Measurements from ENCODE around the gene CPHXL. TPM values are rescaled to one million over a fixed set of nuclear protein-coding genes. Genes with fewer than 3 reads are reported as not detected.

Gene CPHXL
- total RNA-seq, 2 experiments from 2014 or later: not detected

DNA sequence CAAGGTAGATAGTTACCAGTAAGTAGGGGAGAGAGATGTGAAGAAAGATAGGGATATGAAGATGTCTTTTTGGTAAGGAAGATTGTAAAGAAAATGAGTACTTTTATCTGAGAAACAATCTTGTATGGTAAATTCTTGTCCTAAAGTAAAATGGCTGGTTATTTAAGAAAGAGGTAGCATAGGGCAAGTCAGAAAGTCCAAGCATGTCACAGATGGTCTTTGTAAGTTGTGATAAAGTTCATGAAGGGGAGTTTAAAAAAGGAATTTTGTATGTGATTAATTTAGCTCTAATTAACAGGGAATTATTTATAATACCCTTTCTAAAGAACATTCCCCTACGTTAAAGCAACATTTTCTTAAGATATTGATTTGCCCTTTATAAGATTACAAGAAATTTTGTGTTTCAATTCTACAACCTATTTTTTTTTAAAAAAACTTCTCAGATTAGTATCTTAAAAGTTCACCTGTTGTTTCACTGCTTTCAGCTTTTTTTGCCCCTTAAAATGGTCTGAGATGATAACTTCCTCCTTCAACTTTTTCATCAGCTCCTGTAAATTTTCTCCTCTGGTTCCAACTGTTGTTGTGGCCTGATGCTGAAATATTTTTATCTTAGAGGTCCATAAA, 16.2 kb upstream of the CPHXL start:
- H3K4me3 Mint-ChIP-seq: no peak overlapping the region
- POLR2A ChIA-PET: no interaction called here
- H3K9me3 Mint-ChIP-seq: peaks cover 9% of the 10 kb centered on the region
- DNase-seq (no peak), ATAC-seq (ENCODE audit: low read depth) (no peak)
- H3K36me3 Mint-ChIP-seq: peaks cover 2% of the 10 kb centered on the region
- no peaks in the 10 kb centered on the region for H3K4me1 Mint-ChIP-seq
- H3K27me3 Mint-ChIP-seq: peaks cover 6% of the 10 kb centered on the region
- H3K27ac Mint-ChIP-seq: no peak overlapping the region

GRCh38 chr16:75733305-75734211, 7.3 kb upstream of the CPHXL start:
- H3K9me3 Mint-ChIP-seq: peaks cover 1% of the 10 kb centered on the region
- H3K4me1 Mint-ChIP-seq: no peaks in the 10 kb centered on the region
- no peak overlapping the region for H3K4me3 Mint-ChIP-seq
- H3K36me3 Mint-ChIP-seq: no peaks in the 10 kb centered on the region
- no peak overlapping the region for H3K27ac Mint-ChIP-seq
- H3K27me3 Mint-ChIP-seq: no peaks in the 10 kb centered on the region
- POLR2A ChIA-PET: no interaction called here
- ATAC-seq (ENCODE audit: low read depth): no peak
- DNase-seq: no peak

DNA sequence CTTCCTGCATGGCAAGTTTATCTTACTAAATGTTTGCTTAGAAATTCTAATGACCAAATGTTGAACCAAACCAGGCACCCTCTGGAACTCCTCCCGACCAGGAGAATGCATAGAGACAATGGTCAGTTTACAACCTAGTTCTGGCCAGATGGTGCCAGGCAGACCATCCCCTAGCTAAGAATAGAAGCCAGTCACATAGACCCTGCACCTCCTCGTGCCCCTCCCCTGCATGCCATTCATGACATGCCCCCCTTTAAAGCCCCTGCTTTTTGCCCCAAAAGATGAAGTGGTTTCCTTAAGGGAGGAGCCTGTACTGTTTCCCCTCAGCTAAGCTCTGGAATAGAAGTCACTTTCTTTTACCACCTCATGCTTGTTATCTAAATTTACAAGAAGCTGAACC, 6.6 kb upstream of the CPHXL start:
- no peak overlapping the region for H3K27ac Mint-ChIP-seq

GRCh38 chr16:75727221-75727620, 931 bp upstream of the CPHXL start:
- H3K4me1 Mint-ChIP-seq: no peaks in the 10 kb centered on the region
- no peak overlapping the region for H3K4me3 Mint-ChIP-seq
- H3K36me3 Mint-ChIP-seq: no peaks in the 10 kb centered on the region
- DNase-seq: no peak
- peaks cover 1% of the 10 kb centered on the region for H3K27me3 Mint-ChIP-seq
- no peak for ATAC-seq (ENCODE audit: low read depth)
- no peak overlapping the region for H3K27ac Mint-ChIP-seq
- POLR2A ChIA-PET: no interaction called here
- H3K9me3 Mint-ChIP-seq: no peaks in the 10 kb centered on the region

More for the DNA sequence above, 6.6 kb upstream of the CPHXL start:
- no peak for DNase-seq
- no peak for ATAC-seq (ENCODE audit: low read depth)
- no peaks in the 10 kb centered on the region for H3K4me1 Mint-ChIP-seq
- H3K27me3 Mint-ChIP-seq: no peaks in the 10 kb centered on the region
- POLR2A ChIA-PET: no interaction called here
- peaks cover 1% of the 10 kb centered on the region for H3K9me3 Mint-ChIP-seq
- H3K36me3 Mint-ChIP-seq: no peaks in the 10 kb centered on the region
- no peak overlapping the region for H3K4me3 Mint-ChIP-seq

- POLR2A ChIA-PET: no interaction called here
- peaks cover 2% of the 10 kb centered on the region for H3K27me3 Mint-ChIP-seq
- peaks cover 2% of the 10 kb centered on the region for H3K9me3 Mint-ChIP-seq
- no peak for ATAC-seq (ENCODE audit: low read depth)
- H3K4me1 Mint-ChIP-seq: no peaks in the 10 kb centered on the region
- H3K36me3 Mint-ChIP-seq: no peaks in the 10 kb centered on the region
- H3K27ac Mint-ChIP-seq: no peak overlapping the region
- DNase-seq: no peak
- H3K4me3 Mint-ChIP-seq: no peak overlapping the region
These were observed 7.8 kb downstream of the CPHXL start for GRCh38 chr16:75718452-75718851.

GRCh38 chr16:75714661-75715060, 11.6 kb downstream of the CPHXL start:
- no peaks in the 10 kb centered on the region for H3K27me3 Mint-ChIP-seq
- ATAC-seq (ENCODE audit: low read depth): no peak
- no peak overlapping the region for H3K27ac Mint-ChIP-seq
- H3K4me3 Mint-ChIP-seq: no peak overlapping the region
- no peaks in the 10 kb centered on the region for H3K36me3 Mint-ChIP-seq
- POLR2A ChIA-PET: no interaction called here
- H3K9me3 Mint-ChIP-seq: peaks cover 9% of the 10 kb centered on the region
- H3K4me1 Mint-ChIP-seq: no peaks in the 10 kb centered on the region
- no peak for DNase-seq

- ATAC-seq (ENCODE audit: low read depth) (no peak), DNase-seq (no peak)
- Mint-ChIP-seq H3K27me3 (no peaks in the 10 kb centered on the region), H3K27ac (no peak overlapping the region), H3K36me3 (no peaks in the 10 kb centered on the region), H3K9me3 (peaks cover 9% of the 10 kb centered on the region), H3K4me1 (no peaks in the 10 kb centered on the region), H3K4me3 (no peak overlapping the region)
- POLR2A ChIA-PET: no interaction called here
These were observed 15.9 kb downstream of the CPHXL start for GRCh38 chr16:75710344-75710743.

GRCh38 chr16:75703306-75703705, 23.0 kb downstream of the CPHXL start:
- Mint-ChIP-seq H3K27me3 (peaks cover 3% of the 10 kb centered on the region), H3K9me3 (no peaks in the 10 kb centered on the region), H3K4me1 (no peaks in the 10 kb centered on the region), H3K4me3 (no peak overlapping the region), H3K27ac (no peak overlapping the region), H3K36me3 (no peaks in the 10 kb centered on the region)
- POLR2A ChIA-PET: no interaction called here
- ATAC-seq (ENCODE audit: low read depth) (no peak), DNase-seq (no peak)

DNA sequence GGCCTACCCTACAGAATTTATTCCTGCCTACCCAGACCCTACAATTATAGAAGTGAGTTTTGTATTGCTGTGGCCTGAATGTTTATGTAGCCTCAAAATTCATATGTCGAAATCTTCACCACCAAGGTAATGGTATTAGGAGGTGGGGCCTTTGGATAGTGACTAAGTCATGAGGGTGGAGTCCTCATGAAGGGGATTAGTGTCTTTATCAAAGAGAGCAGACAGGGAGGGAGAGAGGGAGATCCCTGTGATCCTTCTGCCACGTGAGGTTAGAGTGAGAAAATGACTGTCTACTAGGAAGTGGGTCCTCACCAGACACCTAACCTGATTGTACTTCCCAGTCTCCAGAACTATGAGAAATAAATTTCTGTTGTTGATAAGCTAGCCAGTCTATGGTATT, 24.0 kb downstream of the CPHXL start:
- Mint-ChIP-seq H3K36me3 (no peaks in the 10 kb centered on the region), H3K9me3 (no peaks in the 10 kb centered on the region), H3K4me1 (no peaks in the 10 kb centered on the region), H3K27ac (no peak overlapping the region), H3K4me3 (no peak overlapping the region), H3K27me3 (peaks cover 3% of the 10 kb centered on the region)
- ATAC-seq (ENCODE audit: low read depth): no peak
- no peak for DNase-seq
- POLR2A ChIA-PET: no interaction called here

DNA sequence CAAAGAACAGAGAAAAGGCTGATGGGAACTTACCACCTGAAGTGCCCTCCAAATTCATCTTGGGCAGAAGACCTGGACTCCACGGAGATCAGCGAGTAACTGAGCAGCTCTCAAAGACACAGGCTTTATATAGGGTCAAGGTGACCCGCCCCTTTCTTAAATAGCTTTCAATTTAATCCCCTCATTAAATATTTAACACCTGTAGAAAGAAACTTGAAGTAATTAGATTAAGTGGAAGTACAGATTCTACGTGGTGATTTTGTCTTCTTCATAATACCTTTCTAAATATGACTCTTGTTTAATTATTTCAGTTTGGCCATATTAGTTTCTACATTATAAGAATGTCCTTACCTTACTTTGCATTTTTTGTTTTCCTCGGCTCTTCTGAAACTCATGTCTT, 24.9 kb downstream of the CPHXL start, which contains the start of gene DUXB:
Gene DUXB (minus strand): TSS at position 101 of the 400 bp plus-strand sequence. CDS start 43 bp downstream, at position 58.
- POLR2A ChIA-PET: no interaction called here
- Mint-ChIP-seq H3K36me3 (no peaks in the 10 kb centered on the region), H3K4me3 (no peak within 1 kb of the TSS), H3K27ac (no peak within 1 kb of the TSS), H3K4me1 (no peaks in the 10 kb centered on the region), H3K9me3 (no peaks in the 10 kb centered on the region), H3K27me3 (peaks cover 3% of the 10 kb centered on the region)
- DNase-seq (no peak), ATAC-seq (ENCODE audit: low read depth) (no peak)

GRCh38 chr16:75697571-75697970, 28.7 kb downstream of the CPHXL start:
- no peak overlapping the region for H3K4me3 Mint-ChIP-seq
- H3K4me1 Mint-ChIP-seq: no peaks in the 10 kb centered on the region
- peaks cover 3% of the 10 kb centered on the region for H3K27me3 Mint-ChIP-seq
- POLR2A ChIA-PET: interaction anchor here (0.6 kb wide), 1 partner anchor 20 kb away, joined by 6 read pairs; no protein-coding TSS in a partner anchor
- DNase-seq (no peak), ATAC-seq (ENCODE audit: low read depth) (no peak)
- no peak overlapping the region for H3K27ac Mint-ChIP-seq
- H3K36me3 Mint-ChIP-seq: no peaks in the 10 kb centered on the region
- H3K9me3 Mint-ChIP-seq: no peaks in the 10 kb centered on the region

DNA sequence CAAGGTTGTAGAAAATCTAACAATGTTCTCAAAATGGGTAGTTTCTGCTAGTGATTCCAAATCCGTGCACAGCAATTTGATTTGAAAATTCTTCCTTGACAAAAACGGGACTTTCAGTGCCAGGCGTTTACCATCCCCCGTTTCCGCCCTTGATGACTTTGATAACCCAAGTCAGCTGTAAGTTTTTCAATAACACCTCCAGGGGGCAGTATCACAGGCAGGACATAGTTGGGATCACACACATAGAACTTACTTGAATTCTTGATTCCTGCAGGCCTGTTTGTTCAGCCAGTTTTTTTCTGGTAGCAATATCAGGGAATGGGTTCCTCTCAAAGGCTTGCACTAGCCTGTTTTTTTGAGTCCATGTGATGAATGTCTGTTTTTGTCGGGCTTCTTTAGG, 30.6 kb downstream of the CPHXL start:
- no peak for ATAC-seq (ENCODE audit: low read depth)
- H3K27me3 Mint-ChIP-seq: peaks cover under 1% of the 10 kb centered on the region
- no peaks in the 10 kb centered on the region for H3K9me3 Mint-ChIP-seq
- no peak overlapping the region for H3K27ac Mint-ChIP-seq
- H3K4me3 Mint-ChIP-seq: no peak overlapping the region
- H3K36me3 Mint-ChIP-seq: no peaks in the 10 kb centered on the region
- POLR2A ChIA-PET: no interaction called here
- no peak for DNase-seq
- H3K4me1 Mint-ChIP-seq: no peaks in the 10 kb centered on the region

GRCh38 chr16:75687361-75687760, 38.9 kb downstream of the CPHXL start:
- Mint-ChIP-seq H3K9me3 (peaks cover 7% of the 10 kb centered on the region), H3K27me3 (peaks cover 2% of the 10 kb centered on the region), H3K36me3 (no peaks in the 10 kb centered on the region), H3K4me1 (no peaks in the 10 kb centered on the region), H3K27ac (no peak overlapping the region), H3K4me3 (no peak overlapping the region)
- ATAC-seq (ENCODE audit: low read depth): no peak
- POLR2A ChIA-PET: no interaction called here
- no peak for DNase-seq

- Mint-ChIP-seq H3K4me1 (no peaks in the 10 kb centered on the region), H3K36me3 (no peaks in the 10 kb centered on the region), H3K27ac (no peak overlapping the region), H3K4me3 (no peak overlapping the region), H3K9me3 (peaks cover 6% of the 10 kb centered on the region), H3K27me3 (no peaks in the 10 kb centered on the region)
- POLR2A ChIA-PET: no interaction called here
- no peak for ATAC-seq (ENCODE audit: low read depth)
- no peak for DNase-seq
These were observed 44.0 kb downstream of the CPHXL start for GRCh38 chr16:75682308-75682707.
